Measurements from ENCODE around the gene TMEM266. TPM values are rescaled to one million over a fixed set of nuclear protein-coding genes. Genes with fewer than 3 reads are reported as not detected.
A peak's percentile ranks its signal among the peaks of the same experiment; 100 is the strongest.

TMEM266 gene
- total RNA-seq, 1 donor from 2014 or later = 8.1 TPM

DNA sequence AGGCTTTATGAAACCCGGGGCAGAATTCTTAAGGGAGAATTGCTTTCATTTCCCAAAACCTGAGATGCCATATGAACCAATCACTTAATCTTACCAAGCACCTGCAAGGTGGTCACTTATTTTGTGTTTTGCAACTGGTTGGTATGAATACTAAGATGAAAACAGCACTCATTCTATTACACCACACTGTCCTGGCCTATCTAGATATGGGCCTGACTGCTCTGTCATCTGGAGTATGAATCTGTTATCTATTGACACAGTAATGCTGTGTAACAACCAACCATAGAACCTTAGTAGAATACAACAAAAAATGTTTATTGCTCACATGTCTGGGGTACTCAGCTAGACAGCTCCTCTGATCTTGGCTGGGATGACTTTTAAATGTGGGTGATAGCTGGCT is 74.8 kb downstream of the TMEM266 start:
- Mint-ChIP-seq H3K4me3 (ENCODE audit: unreplicated experiment) (no peak overlapping the region), H3K27ac (ENCODE audit: unreplicated experiment) (no peak overlapping the region), H3K36me3 (ENCODE audit: low read depth, unreplicated experiment) (peaks cover 12% of the 10 kb centered on the region), H3K4me1 (ENCODE audit: unreplicated experiment) (peaks cover 14% of the 10 kb centered on the region), H3K9me3 (ENCODE audit: unreplicated experiment) (no peaks in the 10 kb centered on the region), H3K27me3 (ENCODE audit: unreplicated experiment) (peaks cover 4% of the 10 kb centered on the region)
- no peak for DNase-seq (ENCODE audit: low spot score)
- TF ChIP-seq, protein P1, sequence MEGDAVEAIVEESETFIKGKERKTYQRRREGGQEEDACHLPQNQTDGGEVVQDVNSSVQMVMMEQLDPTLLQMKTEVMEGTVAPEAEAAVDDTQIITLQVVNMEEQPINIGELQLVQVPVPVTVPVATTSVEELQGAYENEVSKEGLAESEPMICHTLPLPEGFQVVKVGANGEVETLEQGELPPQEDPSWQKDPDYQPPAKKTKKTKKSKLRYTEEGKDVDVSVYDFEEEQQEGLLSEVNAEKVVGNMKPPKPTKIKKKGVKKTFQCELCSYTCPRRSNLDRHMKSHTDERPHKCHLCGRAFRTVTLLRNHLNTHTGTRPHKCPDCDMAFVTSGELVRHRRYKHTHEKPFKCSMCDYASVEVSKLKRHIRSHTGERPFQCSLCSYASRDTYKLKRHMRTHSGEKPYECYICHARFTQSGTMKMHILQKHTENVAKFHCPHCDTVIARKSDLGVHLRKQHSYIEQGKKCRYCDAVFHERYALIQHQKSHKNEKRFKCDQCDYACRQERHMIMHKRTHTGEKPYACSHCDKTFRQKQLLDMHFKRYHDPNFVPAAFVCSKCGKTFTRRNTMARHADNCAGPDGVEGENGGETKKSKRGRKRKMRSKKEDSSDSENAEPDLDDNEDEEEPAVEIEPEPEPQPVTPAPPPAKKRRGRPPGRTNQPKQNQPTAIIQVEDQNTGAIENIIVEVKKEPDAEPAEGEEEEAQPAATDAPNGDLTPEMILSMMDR (IDR thresholded peaks at IDR 0.05; ENCODE audit: unreplicated experiment) = no peak

DNA sequence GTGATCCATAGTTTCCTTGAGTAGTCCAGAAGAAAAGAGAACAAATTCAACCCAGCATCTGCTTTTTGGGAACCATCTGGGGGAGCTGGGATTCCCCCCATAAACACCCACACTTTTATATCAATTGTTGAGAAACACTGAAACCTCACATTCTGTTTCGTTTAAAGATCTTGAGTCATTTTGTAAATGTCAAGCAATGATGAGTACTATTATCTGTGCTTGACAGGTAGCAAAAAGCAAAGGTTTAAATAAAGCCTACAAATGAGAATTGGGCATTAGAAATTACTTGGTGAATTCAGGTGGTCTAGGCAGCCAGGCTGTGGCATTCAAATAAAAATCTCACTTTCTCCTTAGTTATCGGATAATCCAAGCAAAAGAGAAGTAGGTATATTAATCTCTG is 75.7 kb downstream of the TMEM266 start:
- H3K36me3 Mint-ChIP-seq (ENCODE audit: low read depth, unreplicated experiment) = peaks cover 12% of the 10 kb centered on the region
- TF ChIP-seq, protein P1 (IDR thresholded peaks at IDR 0.05; ENCODE audit: unreplicated experiment) = no peak
- no peaks in the 10 kb centered on the region for H3K9me3 Mint-ChIP-seq (ENCODE audit: unreplicated experiment)
- H3K4me1 Mint-ChIP-seq (ENCODE audit: unreplicated experiment) = peaks cover 16% of the 10 kb centered on the region
- no peak overlapping the region for H3K27ac Mint-ChIP-seq (ENCODE audit: unreplicated experiment)
- no peak overlapping the region for H3K4me3 Mint-ChIP-seq (ENCODE audit: unreplicated experiment)
- DNase-seq (ENCODE audit: low spot score) = no peak
- peaks cover 4% of the 10 kb centered on the region for H3K27me3 Mint-ChIP-seq (ENCODE audit: unreplicated experiment)

DNA sequence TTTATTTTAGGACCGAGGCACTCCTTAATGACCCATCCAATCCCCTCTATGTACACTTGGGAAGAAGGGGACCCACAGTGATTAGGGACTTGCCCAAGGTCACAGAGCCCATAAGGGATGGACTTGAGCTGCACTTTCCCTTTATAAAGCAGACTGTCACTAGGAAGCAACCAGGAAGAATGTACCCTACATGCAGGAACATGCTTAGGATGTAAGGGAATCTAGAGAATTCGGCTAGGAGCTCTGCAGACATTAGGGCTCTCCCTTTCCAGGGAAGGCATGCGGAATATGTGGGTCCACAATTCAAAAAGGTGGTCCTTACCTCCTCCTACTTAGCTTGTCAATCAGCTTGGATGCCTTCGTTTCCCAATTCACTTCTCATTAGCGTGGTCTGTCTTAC is 78.7 kb downstream of the TMEM266 start:
- Mint-ChIP-seq H3K9me3 (ENCODE audit: unreplicated experiment) (no peaks in the 10 kb centered on the region), H3K27me3 (ENCODE audit: unreplicated experiment) (peaks cover 7% of the 10 kb centered on the region), H3K4me3 (ENCODE audit: unreplicated experiment) (no peak overlapping the region), H3K27ac (ENCODE audit: unreplicated experiment) (no peak overlapping the region), H3K4me1 (ENCODE audit: unreplicated experiment) (peaks cover 27% of the 10 kb centered on the region), H3K36me3 (ENCODE audit: low read depth, unreplicated experiment) (peaks cover 24% of the 10 kb centered on the region)
- no peak for DNase-seq (ENCODE audit: low spot score)
- TF ChIP-seq, protein P1 (IDR thresholded peaks at IDR 0.05; ENCODE audit: unreplicated experiment) = no peak

DNA sequence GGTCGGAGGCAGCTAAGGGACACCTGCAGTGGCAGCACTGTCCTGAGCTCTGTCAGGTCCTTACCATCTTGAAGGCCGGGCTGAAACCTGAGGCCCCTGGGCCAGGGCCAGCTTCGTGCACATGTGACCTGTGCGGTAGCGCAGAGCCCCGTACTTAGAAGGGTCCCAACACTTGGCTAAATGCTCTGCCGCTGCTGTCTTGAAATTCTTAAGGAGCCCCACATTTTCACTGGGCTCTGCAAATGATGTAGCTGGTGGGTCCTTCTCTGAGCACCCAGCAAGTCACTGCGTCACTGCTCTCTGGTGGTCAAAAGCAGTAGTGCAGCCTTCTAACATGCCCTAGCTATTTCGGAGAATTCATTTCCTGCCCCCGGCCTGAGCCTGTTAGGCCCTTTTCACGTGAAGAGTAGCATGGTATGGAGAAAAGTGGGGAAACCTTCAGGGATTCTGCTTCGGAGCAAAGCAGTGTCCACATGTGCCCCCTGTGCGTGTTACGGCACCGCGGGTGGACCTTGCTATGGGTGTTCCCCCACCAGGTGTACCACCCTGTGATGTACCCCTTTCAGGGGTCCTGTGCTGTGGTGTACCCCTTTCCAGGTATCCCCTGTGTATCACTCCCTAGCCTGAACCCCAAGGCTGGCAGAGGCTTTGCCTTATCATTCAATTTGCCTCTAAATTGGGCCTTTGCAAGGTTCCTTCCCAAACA is 79.7 kb downstream of the TMEM266 start:
- Mint-ChIP-seq H3K4me1 (ENCODE audit: unreplicated experiment) (peaks cover 38% of the 10 kb centered on the region), H3K27me3 (ENCODE audit: unreplicated experiment) (peaks cover 7% of the 10 kb centered on the region), H3K9me3 (ENCODE audit: unreplicated experiment) (no peaks in the 10 kb centered on the region), H3K27ac (ENCODE audit: unreplicated experiment) (peak overlapping the region; percentile 67), H3K4me3 (ENCODE audit: unreplicated experiment) (no peak overlapping the region), H3K36me3 (ENCODE audit: low read depth, unreplicated experiment) (peaks cover 31% of the 10 kb centered on the region)
- TF ChIP-seq, protein P1 (IDR thresholded peaks at IDR 0.05; ENCODE audit: unreplicated experiment) = peak; percentile 96
- peak; percentile 89 for DNase-seq (ENCODE audit: low spot score)

DNA sequence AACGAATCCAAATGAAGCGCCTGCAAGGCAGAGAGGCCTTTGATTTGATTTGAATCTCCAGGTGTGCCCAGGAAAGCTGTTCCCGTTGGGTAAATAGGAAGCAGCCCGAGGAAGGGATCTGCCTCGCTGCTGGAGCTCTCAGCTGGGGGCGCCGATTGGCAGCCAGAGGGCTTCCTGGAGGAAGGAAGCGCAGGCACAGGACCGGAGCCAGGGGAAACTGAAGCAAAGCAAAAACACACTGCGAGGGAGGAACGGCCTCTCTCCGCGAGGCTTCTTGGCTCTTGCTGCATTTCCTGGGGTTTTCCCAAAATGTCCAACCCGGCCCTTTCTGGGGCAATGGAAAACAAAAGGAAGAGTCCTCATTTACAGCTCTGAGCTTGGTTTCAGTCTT is 80.3 kb downstream of the TMEM266 start:
- no peaks in the 10 kb centered on the region for H3K9me3 Mint-ChIP-seq (ENCODE audit: unreplicated experiment)
- TF ChIP-seq, protein P1 (IDR thresholded peaks at IDR 0.05; ENCODE audit: unreplicated experiment) = no peak
- no peak overlapping the region for H3K4me3 Mint-ChIP-seq (ENCODE audit: unreplicated experiment)
- peak; percentile 54 for DNase-seq (ENCODE audit: low spot score)
- H3K27ac Mint-ChIP-seq (ENCODE audit: unreplicated experiment) = peak overlapping the region; percentile 9
- H3K36me3 Mint-ChIP-seq (ENCODE audit: low read depth, unreplicated experiment) = peaks cover 36% of the 10 kb centered on the region
- H3K4me1 Mint-ChIP-seq (ENCODE audit: unreplicated experiment) = peaks cover 43% of the 10 kb centered on the region
- H3K27me3 Mint-ChIP-seq (ENCODE audit: unreplicated experiment) = peaks cover 7% of the 10 kb centered on the region
